ENCODE results near the gene NTN1. TPM values are rescaled to one million over a fixed set of nuclear protein-coding genes. Genes with fewer than 3 reads are reported as not detected.

The NTN1 gene
- total RNA-seq, 5 donors from 2014 or later (not counting 1 experiment from before 2014, with no cell fraction given) = 0.07 to 0.15 (median 0.12) TPM; not detected in 1

DNA sequence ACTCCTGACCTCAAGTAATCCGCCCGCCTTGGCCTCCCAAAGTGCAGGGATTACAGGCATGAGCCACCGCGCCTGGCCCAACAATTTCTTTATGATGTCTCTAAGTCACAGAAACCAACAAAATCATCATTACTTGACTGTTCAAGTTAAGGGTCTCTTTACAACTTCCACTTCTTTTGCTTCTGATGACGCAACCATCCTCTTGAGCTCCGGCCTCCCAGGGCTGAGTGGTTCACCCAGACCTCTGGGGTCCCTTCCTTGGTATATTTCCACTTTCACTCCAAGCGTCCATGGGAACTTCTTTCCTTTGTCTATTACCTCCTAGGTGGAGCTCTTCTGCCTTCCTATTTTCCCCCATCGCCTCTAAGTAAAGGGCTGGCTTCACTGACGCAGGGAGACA lies 253.7 kb downstream of the NTN1 start:
- Histone ChIP-seq H3K9me3 (no peaks in the 10 kb centered on the region), H3K27me3 (replicated peaks in 1 of 2; ENCODE audit: control insufficient read depth in 2 of 2, extremely low read depth in 1 of 2, insufficient read depth in 2 of 2, low read length in 1 of 2) (no peaks in the 10 kb centered on the region), H3K4me3 (ENCODE audit: control insufficient read depth in 1 of 2, extremely low read depth in 1 of 2, low read length in 1 of 2) (no peak overlapping the region), H3K4me1 (ENCODE audit: control insufficient read depth in 1 of 2, extremely low read depth in 1 of 2, insufficient read depth in 2 of 2, low read length in 2 of 2) (peaks cover 0 to 11% of the 10 kb centered on the region in 2 experiments), H3K27ac (ENCODE audit: low read length) (no peak overlapping the region), H3K36me3 (ENCODE audit: control insufficient read depth in 2 of 2, extremely low read depth in 1 of 2, insufficient read depth in 1 of 2, low read length in 1 of 2) (no peaks in the 10 kb centered on the region)
- Mint-ChIP-seq H3K9me3 (no peaks in the 10 kb centered on the region), H3K4me1 (peaks cover 11 to 19% (median 15%) of the 10 kb centered on the region in 3 donors), H3K27me3 (no peaks in the 10 kb centered on the region), H3K4me3 (no peak overlapping the region), H3K36me3 (peaks cover 31% of the 10 kb centered on the region), H3K27ac (peak overlapping the region in 1 of 2 donors; percentile 41)
- DNase-seq = no peak
- 96% methylated on average over 5 of the region's 9 CpGs for WGBS (ENCODE audit: insufficient coverage)
- ATAC-seq (replicated peaks in 1 of 4) = no peak
- CTCF ChIA-PET = interaction anchor here in 1 of 2 donors (0.7 kb wide), 1 partner anchor 37 kb away, joined by 3 read pairs; no protein-coding TSS in a partner anchor
- POLR2A ChIA-PET = no interaction called here

GRCh38 chr17:9279893-9280292 lies 258.6 kb downstream of the NTN1 start:
- WGBS (ENCODE audit: insufficient coverage) = 98% methylated on average over 6 of the region's 8 CpGs
- Histone ChIP-seq H3K27me3 (replicated peaks in 1 of 2; ENCODE audit: control insufficient read depth in 2 of 2, extremely low read depth in 1 of 2, insufficient read depth in 2 of 2, low read length in 1 of 2) (no peaks in the 10 kb centered on the region), H3K9me3 (no peaks in the 10 kb centered on the region), H3K4me1 (ENCODE audit: control insufficient read depth in 1 of 2, extremely low read depth in 1 of 2, insufficient read depth in 2 of 2, low read length in 2 of 2) (no peaks in the 10 kb centered on the region), H3K27ac (ENCODE audit: low read length) (no peak overlapping the region), H3K36me3 (ENCODE audit: control insufficient read depth in 2 of 2, extremely low read depth in 1 of 2, insufficient read depth in 1 of 2, low read length in 1 of 2) (no peaks in the 10 kb centered on the region), H3K4me3 (ENCODE audit: control insufficient read depth in 1 of 2, extremely low read depth in 1 of 2, low read length in 1 of 2) (no peak overlapping the region)
- no peak overlapping the region for H3K27ac Mint-ChIP-seq
- H3K4me1 Mint-ChIP-seq = peaks cover 4 to 7% (median 4%) of the 10 kb centered on the region in 3 donors
- no peak for ATAC-seq (replicated peaks in 1 of 4)
- peaks cover 35% of the 10 kb centered on the region for H3K36me3 Mint-ChIP-seq
- H3K9me3 Mint-ChIP-seq = no peaks in the 10 kb centered on the region
- H3K4me3 Mint-ChIP-seq = no peak overlapping the region
- H3K27me3 Mint-ChIP-seq = no peaks in the 10 kb centered on the region
- POLR2A ChIA-PET = no interaction called here
- CTCF ChIA-PET = no interaction called here
- DNase-seq = no peak

DNA sequence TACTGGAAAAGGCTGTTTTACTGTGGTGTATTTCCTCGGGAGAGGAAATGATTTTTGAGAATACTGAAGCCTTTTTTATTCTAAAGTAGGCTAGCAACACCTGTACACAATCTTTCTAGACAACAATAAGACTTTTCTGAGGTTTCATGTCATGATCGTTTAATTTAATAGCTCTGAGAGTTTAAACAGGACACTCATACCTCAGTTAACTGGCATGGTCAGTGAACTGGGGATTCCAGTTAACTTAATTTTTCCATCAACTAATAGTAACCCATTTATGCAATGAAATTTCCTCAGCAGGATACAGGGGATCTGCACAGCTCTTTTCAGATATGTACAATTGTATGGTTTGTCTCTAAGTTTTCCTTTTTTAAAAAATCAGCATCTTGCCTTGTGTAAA lies 262.6 kb downstream of the NTN1 start:
- POLR2A ChIA-PET = no interaction called here
- no peak for ATAC-seq (replicated peaks in 1 of 4)
- no peak overlapping the region for H3K27ac Mint-ChIP-seq

GRCh38 chr17:9284884-9285283 lies 263.6 kb downstream of the NTN1 start:
- no peak for DNase-seq
- peaks cover 10 to 11% (median 10%) of the 10 kb centered on the region in 3 donors for H3K4me1 Mint-ChIP-seq
- no CpG with 5 or more reads among the region's 4 CpGs for WGBS (ENCODE audit: insufficient coverage)
- no peaks in the 10 kb centered on the region for H3K27me3 ChIP-seq (replicated peaks in 1 of 2; ENCODE audit: control insufficient read depth in 2 of 2, extremely low read depth in 1 of 2, insufficient read depth in 2 of 2, low read length in 1 of 2)
- peaks cover 17% of the 10 kb centered on the region for H3K36me3 Mint-ChIP-seq
- no peak overlapping the region for H3K4me3 ChIP-seq (ENCODE audit: control insufficient read depth in 1 of 2, extremely low read depth in 1 of 2, low read length in 1 of 2)
- no peaks in the 10 kb centered on the region for H3K9me3 Mint-ChIP-seq
- peaks cover 0 to 2% of the 10 kb centered on the region in 2 experiments for H3K4me1 ChIP-seq (ENCODE audit: control insufficient read depth in 1 of 2, extremely low read depth in 1 of 2, insufficient read depth in 2 of 2, low read length in 2 of 2)
- ATAC-seq (replicated peaks in 1 of 4) = no peak
- no peak overlapping the region for H3K27ac Mint-ChIP-seq
- ChIA-PET CTCF (no interaction called here), POLR2A (no interaction called here)
- H3K4me3 Mint-ChIP-seq = no peak overlapping the region
- H3K36me3 ChIP-seq (ENCODE audit: control insufficient read depth in 2 of 2, extremely low read depth in 1 of 2, insufficient read depth in 1 of 2, low read length in 1 of 2) = no peaks in the 10 kb centered on the region
- no peaks in the 10 kb centered on the region for H3K27me3 Mint-ChIP-seq
- no peak overlapping the region for H3K27ac ChIP-seq (ENCODE audit: low read length)
- H3K9me3 ChIP-seq = no peaks in the 10 kb centered on the region

More for the DNA sequence above, 262.6 kb downstream of the NTN1 start:
- H3K36me3 ChIP-seq (ENCODE audit: control insufficient read depth in 2 of 2, extremely low read depth in 1 of 2, insufficient read depth in 1 of 2, low read length in 1 of 2) = no peaks in the 10 kb centered on the region
- Mint-ChIP-seq H3K9me3 (no peaks in the 10 kb centered on the region), H3K4me3 (no peak overlapping the region), H3K4me1 (peaks cover under 1 to 1% (median under 1%) of the 10 kb centered on the region in 3 donors), H3K27me3 (no peaks in the 10 kb centered on the region), H3K36me3 (peaks cover 23% of the 10 kb centered on the region)
- no peak overlapping the region for H3K4me3 ChIP-seq (ENCODE audit: control insufficient read depth in 1 of 2, extremely low read depth in 1 of 2, low read length in 1 of 2)
- no peak overlapping the region for H3K27ac ChIP-seq (ENCODE audit: low read length)
- H3K9me3 ChIP-seq = no peaks in the 10 kb centered on the region
- no CpG with 5 or more reads among the region's 2 CpGs for WGBS (ENCODE audit: insufficient coverage)
- H3K27me3 ChIP-seq (replicated peaks in 1 of 2; ENCODE audit: control insufficient read depth in 2 of 2, extremely low read depth in 1 of 2, insufficient read depth in 2 of 2, low read length in 1 of 2) = no peaks in the 10 kb centered on the region
- CTCF ChIA-PET = no interaction called here
- no peaks in the 10 kb centered on the region for H3K4me1 ChIP-seq (ENCODE audit: control insufficient read depth in 1 of 2, extremely low read depth in 1 of 2, insufficient read depth in 2 of 2, low read length in 2 of 2)
- no peak for DNase-seq

GRCh38 chr17:9285602-9286427 lies 264.5 kb downstream of the NTN1 start:
- Mint-ChIP-seq H3K27ac (no peak overlapping the region), H3K36me3 (peaks cover 15% of the 10 kb centered on the region), H3K9me3 (no peaks in the 10 kb centered on the region), H3K27me3 (no peaks in the 10 kb centered on the region), H3K4me3 (peak overlapping the region in 1 of 3 donors; percentile 15), H3K4me1 (peaks cover 20% of the 10 kb centered on the region in 3 donors)
- Histone ChIP-seq H3K4me3 (ENCODE audit: control insufficient read depth in 1 of 2, extremely low read depth in 1 of 2, low read length in 1 of 2) (no peak overlapping the region), H3K4me1 (ENCODE audit: control insufficient read depth in 1 of 2, extremely low read depth in 1 of 2, insufficient read depth in 2 of 2, low read length in 2 of 2) (peaks cover 4 to 8% of the 10 kb centered on the region in 2 experiments), H3K27ac (ENCODE audit: low read length) (no peak overlapping the region), H3K9me3 (no peaks in the 10 kb centered on the region), H3K36me3 (ENCODE audit: control insufficient read depth in 2 of 2, extremely low read depth in 1 of 2, insufficient read depth in 1 of 2, low read length in 1 of 2) (no peaks in the 10 kb centered on the region), H3K27me3 (replicated peaks in 1 of 2; ENCODE audit: control insufficient read depth in 2 of 2, extremely low read depth in 1 of 2, insufficient read depth in 2 of 2, low read length in 1 of 2) (no peaks in the 10 kb centered on the region)
- no peak for ATAC-seq (replicated peaks in 1 of 4)
- WGBS (ENCODE audit: insufficient coverage) = 93% methylated on average over 6 of the region's 14 CpGs
- POLR2A ChIA-PET = no interaction called here
- DNase-seq = no peak
- CTCF ChIA-PET = interaction anchor here in 1 of 2 donors (0.7 kb wide), 1 partner anchor 14 kb away, joined by 5 read pairs; no protein-coding TSS in a partner anchor

- Mint-ChIP-seq H3K36me3 (peaks cover 10% of the 10 kb centered on the region), H3K27ac (no peak overlapping the region), H3K4me1 (peaks cover 23 to 25% (median 25%) of the 10 kb centered on the region in 3 donors), H3K4me3 (peak overlapping the region in 1 of 3 donors; percentile 15), H3K27me3 (no peaks in the 10 kb centered on the region), H3K9me3 (no peaks in the 10 kb centered on the region)
- no peak overlapping the region for H3K27ac ChIP-seq (ENCODE audit: low read length)
- H3K27me3 ChIP-seq (replicated peaks in 1 of 2; ENCODE audit: control insufficient read depth in 2 of 2, extremely low read depth in 1 of 2, insufficient read depth in 2 of 2, low read length in 1 of 2) = no peaks in the 10 kb centered on the region
- peaks cover 4 to 8% of the 10 kb centered on the region in 2 experiments for H3K4me1 ChIP-seq (ENCODE audit: control insufficient read depth in 1 of 2, extremely low read depth in 1 of 2, insufficient read depth in 2 of 2, low read length in 2 of 2)
- whole genome bisulfite sequencing (ENCODE audit: insufficient coverage) = 93% methylated on average over 3 of the region's 7 CpGs
- H3K9me3 ChIP-seq = no peaks in the 10 kb centered on the region
- ChIA-PET CTCF (interaction anchor here in 1 of 2 donors (0.7 kb wide), 1 partner anchor 14 kb away, joined by 5 read pairs; no protein-coding TSS in a partner anchor), POLR2A (no interaction called here)
- no peak overlapping the region for H3K4me3 ChIP-seq (ENCODE audit: control insufficient read depth in 1 of 2, extremely low read depth in 1 of 2, low read length in 1 of 2)
- H3K36me3 ChIP-seq (ENCODE audit: control insufficient read depth in 2 of 2, extremely low read depth in 1 of 2, insufficient read depth in 1 of 2, low read length in 1 of 2) = no peaks in the 10 kb centered on the region
- no peak for ATAC-seq (replicated peaks in 1 of 4)
- no peak for DNase-seq
Measured at GRCh38 chr17:9286434-9286833, 265.1 kb downstream of the NTN1 start.

All from T-cell (primary cell).